Measurements from ENCODE around the gene FLOT2. TPM values are rescaled to one million over a fixed set of nuclear protein-coding genes. Genes with fewer than 3 reads are reported as not detected.

The FLOT2 gene
- total RNA-seq, 1 experiment from 2014 or later: 98.1 TPM

DNA sequence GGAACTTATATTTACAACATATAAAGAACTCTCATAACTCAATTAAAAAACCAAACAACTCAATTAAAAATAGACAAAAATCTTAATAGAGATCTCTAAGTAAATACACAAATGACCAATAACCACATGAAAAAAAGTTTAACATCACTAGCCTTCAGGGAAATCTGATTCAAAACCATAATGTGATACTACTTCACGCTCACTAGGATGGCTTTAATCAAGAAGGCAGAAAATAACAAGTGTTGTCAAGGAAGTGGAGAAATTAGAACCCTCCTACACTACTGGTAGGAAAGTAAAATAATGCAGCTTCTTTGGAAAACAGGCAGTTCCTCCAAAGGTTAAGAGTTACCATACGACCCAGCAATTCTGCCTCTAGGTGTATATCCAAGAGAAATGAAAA, 45.4 kb upstream of the FLOT2 start:
- H2AFZ ChIP-seq (ENCODE audit: low read depth, low read length, poor library complexity, severe bottlenecking): no peak overlapping the region
- no peaks in the 10 kb centered on the region for H3K27me3 ChIP-seq (ENCODE audit: insufficient read depth, low read length)
- BruUV-seq (replicated peaks): no TSS peak
- H3K36me3 ChIP-seq (ENCODE audit: control insufficient read depth in 1 of 2, insufficient read depth in 2 of 2, low read length in 2 of 2): peaks cover 6 to 17% of the 10 kb centered on the region in 2 experiments; a peak in 3 of 4 replicates
- peaks cover 0 to under 1% of the 10 kb centered on the region in 2 experiments; a peak in 1 of 4 replicates for H3K4me1 ChIP-seq (ENCODE audit: control insufficient read depth in 1 of 2, insufficient read depth in 2 of 2, low read length in 2 of 2)
- H3K79me2 ChIP-seq (ENCODE audit: insufficient read depth, low read length): peaks cover 100% of the 10 kb centered on the region
- ChIA-PET RAD21 (ENCODE audit: low non-redundant PET in 1 of 2, low total read pairs in 2 of 2, uncharacterized antibody in 2 of 2, unreplicated experiment in 2 of 2) (no interaction called here), POLR2A (no interaction called here), CTCF (no interaction called here)
- TF ChIP-seq, protein P1, sequence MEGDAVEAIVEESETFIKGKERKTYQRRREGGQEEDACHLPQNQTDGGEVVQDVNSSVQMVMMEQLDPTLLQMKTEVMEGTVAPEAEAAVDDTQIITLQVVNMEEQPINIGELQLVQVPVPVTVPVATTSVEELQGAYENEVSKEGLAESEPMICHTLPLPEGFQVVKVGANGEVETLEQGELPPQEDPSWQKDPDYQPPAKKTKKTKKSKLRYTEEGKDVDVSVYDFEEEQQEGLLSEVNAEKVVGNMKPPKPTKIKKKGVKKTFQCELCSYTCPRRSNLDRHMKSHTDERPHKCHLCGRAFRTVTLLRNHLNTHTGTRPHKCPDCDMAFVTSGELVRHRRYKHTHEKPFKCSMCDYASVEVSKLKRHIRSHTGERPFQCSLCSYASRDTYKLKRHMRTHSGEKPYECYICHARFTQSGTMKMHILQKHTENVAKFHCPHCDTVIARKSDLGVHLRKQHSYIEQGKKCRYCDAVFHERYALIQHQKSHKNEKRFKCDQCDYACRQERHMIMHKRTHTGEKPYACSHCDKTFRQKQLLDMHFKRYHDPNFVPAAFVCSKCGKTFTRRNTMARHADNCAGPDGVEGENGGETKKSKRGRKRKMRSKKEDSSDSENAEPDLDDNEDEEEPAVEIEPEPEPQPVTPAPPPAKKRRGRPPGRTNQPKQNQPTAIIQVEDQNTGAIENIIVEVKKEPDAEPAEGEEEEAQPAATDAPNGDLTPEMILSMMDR (IDR thresholded peaks at IDR 0.05 in 2 of 3, conservative IDR thresholded peaks at IDR 0.05 in 1 of 3; ENCODE audit: borderline replicate concordance in 1 of 3, insufficient read depth in 1 of 3, low read depth in 2 of 3, low read length in 2 of 3): no peak
- TF ChIP-seq EZH2phosphoT487 (IDR thresholded peaks at IDR 0.05; ENCODE audit: borderline replicate concordance) (no peak), JUND (IDR thresholded peaks at IDR 0.05) (no peak), ZFX (IDR thresholded peaks at IDR 0.05) (no peak), FOSL1 (IDR thresholded peaks at IDR 0.05; ENCODE audit: low read depth) (no peak), CBX3 (IDR thresholded peaks at IDR 0.05; ENCODE audit: low read depth) (no peak), RAD21 (IDR thresholded peaks at IDR 0.05; ENCODE audit: low read depth) (no peak), EZH2 (IDR thresholded peaks at IDR 0.05) (no peak), CEBPB (IDR thresholded peaks at IDR 0.05; ENCODE audit: low read depth) (no peak), SRF (IDR thresholded peaks at IDR 0.05; ENCODE audit: low read depth) (no peak)
- TF ChIP-seq, protein P2, sequence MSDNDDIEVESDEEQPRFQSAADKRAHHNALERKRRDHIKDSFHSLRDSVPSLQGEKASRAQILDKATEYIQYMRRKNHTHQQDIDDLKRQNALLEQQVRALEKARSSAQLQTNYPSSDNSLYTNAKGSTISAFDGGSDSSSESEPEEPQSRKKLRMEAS (IDR thresholded peaks at IDR 0.05): no peak
- TF ChIP-seq, protein P3, sequence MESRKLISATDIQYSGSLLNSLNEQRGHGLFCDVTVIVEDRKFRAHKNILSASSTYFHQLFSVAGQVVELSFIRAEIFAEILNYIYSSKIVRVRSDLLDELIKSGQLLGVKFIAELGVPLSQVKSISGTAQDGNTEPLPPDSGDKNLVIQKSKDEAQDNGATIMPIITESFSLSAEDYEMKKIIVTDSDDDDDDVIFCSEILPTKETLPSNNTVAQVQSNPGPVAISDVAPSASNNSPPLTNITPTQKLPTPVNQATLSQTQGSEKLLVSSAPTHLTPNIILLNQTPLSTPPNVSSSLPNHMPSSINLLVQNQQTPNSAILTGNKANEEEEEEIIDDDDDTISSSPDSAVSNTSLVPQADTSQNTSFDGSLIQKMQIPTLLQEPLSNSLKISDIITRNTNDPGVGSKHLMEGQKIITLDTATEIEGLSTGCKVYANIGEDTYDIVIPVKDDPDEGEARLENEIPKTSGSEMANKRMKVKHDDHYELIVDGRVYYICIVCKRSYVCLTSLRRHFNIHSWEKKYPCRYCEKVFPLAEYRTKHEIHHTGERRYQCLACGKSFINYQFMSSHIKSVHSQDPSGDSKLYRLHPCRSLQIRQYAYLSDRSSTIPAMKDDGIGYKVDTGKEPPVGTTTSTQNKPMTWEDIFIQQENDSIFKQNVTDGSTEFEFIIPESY (IDR thresholded peaks at IDR 0.05; ENCODE audit: extremely low read depth, insufficient replicate concordance, low read length): no peak
- intact Hi-C loops (cut with micrococcal nuclease): no loop called here
- H3K9ac ChIP-seq (ENCODE audit: low read length): no peak overlapping the region
- H3K27ac ChIP-seq (ENCODE audit: low read depth, low read length): no peak overlapping the region
- ATAC-seq: no peak
- no peaks in the 10 kb centered on the region for H3K9me3 ChIP-seq (ENCODE audit: control insufficient read depth in 1 of 2, insufficient read depth in 1 of 2, low read depth in 1 of 2, low read length in 2 of 2)
- H3K9me2 ChIP-seq (ENCODE audit: insufficient read depth): no peaks in the 10 kb centered on the region
- H3K4me3 ChIP-seq (replicated peaks in 1 of 2; ENCODE audit: low read depth in 1 of 2, low read length in 2 of 2): no peak overlapping the region
- DNase-seq (ENCODE audit: low read depth, low spot score): no peak
- no peaks in the 10 kb centered on the region for H4K20me1 ChIP-seq (ENCODE audit: insufficient read depth)
- no peak overlapping the region for H3K4me2 ChIP-seq (ENCODE audit: low read length)

All from HCT116 (cell line).